Choroid plexus epithelial cell (primary cell): Measurements from ENCODE around the gene CCDC107.

ENCODE experiments used
- DNase-seq: peaks from one replicate; pipeline ENCODE4 v3.0.0-alpha.2; 2010; ENCODE audit warnings: low read depth
- H3K4me3 ChIP-seq: 2 replicates; pipeline ENCODE4 v1.5.1; 2011; ENCODE audit warnings: low read depth, mild to moderate bottlenecking, control low read depth, low read length, moderate library complexity
- TF ChIP-seq, protein P1 (sequence below): conservative IDR thresholded peaks from 2 replicates; pipeline ENCODE4 v1.5.1; 2011; ENCODE audit warnings: low read depth, mild to moderate bottlenecking, control low read depth, inconsistent platforms, low read length, moderate library complexity

Gene CCDC107

GRCh38 chr9:35700942-35701341 is 42.9 kb downstream of the CCDC107 start:
- H3K4me3 ChIP-seq = no peak overlapping the region
- DNase-seq = no peak
- TF ChIP-seq, protein P1, sequence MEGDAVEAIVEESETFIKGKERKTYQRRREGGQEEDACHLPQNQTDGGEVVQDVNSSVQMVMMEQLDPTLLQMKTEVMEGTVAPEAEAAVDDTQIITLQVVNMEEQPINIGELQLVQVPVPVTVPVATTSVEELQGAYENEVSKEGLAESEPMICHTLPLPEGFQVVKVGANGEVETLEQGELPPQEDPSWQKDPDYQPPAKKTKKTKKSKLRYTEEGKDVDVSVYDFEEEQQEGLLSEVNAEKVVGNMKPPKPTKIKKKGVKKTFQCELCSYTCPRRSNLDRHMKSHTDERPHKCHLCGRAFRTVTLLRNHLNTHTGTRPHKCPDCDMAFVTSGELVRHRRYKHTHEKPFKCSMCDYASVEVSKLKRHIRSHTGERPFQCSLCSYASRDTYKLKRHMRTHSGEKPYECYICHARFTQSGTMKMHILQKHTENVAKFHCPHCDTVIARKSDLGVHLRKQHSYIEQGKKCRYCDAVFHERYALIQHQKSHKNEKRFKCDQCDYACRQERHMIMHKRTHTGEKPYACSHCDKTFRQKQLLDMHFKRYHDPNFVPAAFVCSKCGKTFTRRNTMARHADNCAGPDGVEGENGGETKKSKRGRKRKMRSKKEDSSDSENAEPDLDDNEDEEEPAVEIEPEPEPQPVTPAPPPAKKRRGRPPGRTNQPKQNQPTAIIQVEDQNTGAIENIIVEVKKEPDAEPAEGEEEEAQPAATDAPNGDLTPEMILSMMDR = no peak

DNA sequence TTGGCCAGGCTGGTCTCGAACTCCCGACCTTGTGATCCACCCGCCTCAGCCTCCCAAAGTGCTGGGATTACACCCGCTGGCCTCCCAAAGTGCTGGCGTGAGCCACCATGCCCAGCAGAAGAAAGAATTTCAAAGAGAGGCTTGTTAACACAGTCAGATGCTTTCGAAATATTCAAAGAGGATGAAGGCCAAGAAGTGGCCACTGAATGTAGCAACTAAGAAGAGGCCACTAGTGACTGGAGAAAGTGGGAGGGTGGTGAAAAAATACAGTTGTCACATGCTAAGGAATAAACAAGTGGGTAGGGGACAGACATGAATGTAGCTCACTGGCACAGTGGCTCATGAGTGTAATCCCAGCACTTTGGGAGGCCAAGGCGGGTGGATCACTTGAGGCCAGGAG is 44.6 kb downstream of the CCDC107 start:
- no peak for DNase-seq
- no peak overlapping the region for H3K4me3 ChIP-seq
- TF ChIP-seq, protein P1 = no peak

GRCh38 chr9:35703906-35704672 is 46.0 kb downstream of the CCDC107 start:
- no peak overlapping the region for H3K4me3 ChIP-seq
- TF ChIP-seq, protein P1 = no peak
- no peak for DNase-seq

DNA sequence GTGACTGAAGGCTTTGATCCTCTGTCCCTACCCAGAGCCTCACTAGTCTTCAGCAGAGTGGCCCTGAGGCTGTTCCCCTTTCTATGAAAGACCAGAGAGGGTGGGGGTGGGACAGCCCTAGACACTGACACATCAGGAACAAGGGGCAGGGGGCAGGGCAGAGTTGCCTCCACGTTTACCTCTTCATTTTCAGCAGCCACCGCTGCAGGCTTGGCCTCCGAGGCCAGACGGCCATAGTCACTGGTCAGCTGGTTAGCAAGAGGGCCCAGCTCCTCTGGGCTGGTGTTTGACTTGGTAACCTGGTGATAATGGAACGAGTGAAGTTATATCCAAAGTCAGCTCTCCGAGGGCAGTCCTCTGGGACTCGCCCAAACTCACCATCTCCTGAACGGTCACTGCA is 47.3 kb downstream of the CCDC107 start:
- H3K4me3 ChIP-seq = no peak overlapping the region
- TF ChIP-seq, protein P1 = no peak
- no peak for DNase-seq

GRCh38 chr9:35705836-35706430 is 47.8 kb downstream of the CCDC107 start:
- no peak for DNase-seq
- TF ChIP-seq, protein P1 = no peak
- no peak overlapping the region for H3K4me3 ChIP-seq

DNA sequence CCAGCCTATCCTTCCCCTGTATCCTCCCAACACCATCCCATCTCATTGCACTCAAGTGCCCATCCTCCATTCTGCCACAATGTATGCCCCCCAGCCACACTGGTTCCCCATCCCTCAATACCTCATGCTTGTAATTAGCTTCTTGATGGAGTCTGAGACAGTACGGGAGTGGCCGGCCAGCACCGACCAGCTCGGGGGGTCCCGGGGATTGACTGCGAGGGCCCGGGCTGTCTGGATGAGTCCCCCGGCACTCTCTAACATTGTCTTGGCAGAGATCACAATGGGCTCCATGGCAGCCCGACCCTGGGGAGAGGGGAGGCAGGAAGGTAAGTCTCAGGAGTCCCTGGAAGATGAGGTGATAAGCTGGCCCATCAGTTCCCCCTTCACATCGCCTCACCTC is 48.9 kb downstream of the CCDC107 start:
- no peak for DNase-seq
- no peak overlapping the region for H3K4me3 ChIP-seq
- TF ChIP-seq, protein P1 = no peak

- DNase-seq = no peak
- TF ChIP-seq, protein P1 = no peak
- no peak overlapping the region for H3K4me3 ChIP-seq
Measured at GRCh38 chr9:35708146-35708545, 50.1 kb downstream of the CCDC107 start.
